GM21529 (cell line): ENCODE measurements around the gene CPN2.

Experiments
- ATAC-seq: cut with Tn5 transposase; IDR thresholded peaks from one replicate; pipeline ENCODE4 v1.9.1; 2021; ENCODE audit not compliant: unreplicated experiment

Gene CPN2

GRCh38 chr3:194351080-194351672 lies at the start of gene CPN2:
Gene CPN2, minus strand, starts transcription at chr3:194351328. Its CDS starts 8,626 bp downstream, at chr3:194342702.
- ATAC-seq = no peak

GRCh38 chr3:194399874-194400411 lies 48.8 kb upstream of the CPN2 start:
- no peak for ATAC-seq

DNA sequence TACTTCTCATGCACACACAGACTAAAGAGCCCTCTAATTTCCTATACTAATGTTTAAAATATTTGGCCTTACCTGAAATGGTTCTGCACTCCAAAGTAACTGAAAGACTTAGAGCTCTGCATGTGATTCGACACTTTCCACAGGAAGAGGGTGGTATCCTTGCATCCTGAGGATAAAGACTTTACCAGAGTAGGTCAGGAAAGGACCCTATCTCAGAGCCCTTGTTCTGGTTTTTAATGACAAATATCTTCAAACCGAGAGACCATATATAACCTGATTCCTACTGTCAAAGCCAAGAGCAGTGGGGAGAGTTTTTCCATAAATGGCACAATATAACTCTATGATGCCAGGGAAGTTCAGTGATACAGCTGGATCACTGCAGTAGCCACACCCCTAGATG lies 48.0 kb upstream of the CPN2 start, which contains the start of gene GP5:
GP5 (minus strand) TSS at position 101 of the 400 bp plus-strand sequence. CDS start 984 bp downstream, outside the sequence.
- ATAC-seq = no peak

- no peak for ATAC-seq
These were observed 46.7 kb upstream of the CPN2 start for GRCh38 chr3:194397757-194398312.

- ATAC-seq = no peak
These were observed 46.0 kb upstream of the CPN2 start for GRCh38 chr3:194396859-194397756.

GRCh38 chr3:194396539-194396858 lies 45.4 kb upstream of the CPN2 start:
- ATAC-seq = no peak

GRCh38 chr3:194395778-194396538 lies 44.8 kb upstream of the CPN2 start:
- ATAC-seq = no peak

GRCh38 chr3:194395212-194395611 lies 44.1 kb upstream of the CPN2 start:
- no peak for ATAC-seq

GRCh38 chr3:194392576-194392975 lies 41.4 kb upstream of the CPN2 start:
- no peak for ATAC-seq

- no peak for ATAC-seq
These were observed 39.7 kb upstream of the CPN2 start for GRCh38 chr3:194390835-194391234.

DNA sequence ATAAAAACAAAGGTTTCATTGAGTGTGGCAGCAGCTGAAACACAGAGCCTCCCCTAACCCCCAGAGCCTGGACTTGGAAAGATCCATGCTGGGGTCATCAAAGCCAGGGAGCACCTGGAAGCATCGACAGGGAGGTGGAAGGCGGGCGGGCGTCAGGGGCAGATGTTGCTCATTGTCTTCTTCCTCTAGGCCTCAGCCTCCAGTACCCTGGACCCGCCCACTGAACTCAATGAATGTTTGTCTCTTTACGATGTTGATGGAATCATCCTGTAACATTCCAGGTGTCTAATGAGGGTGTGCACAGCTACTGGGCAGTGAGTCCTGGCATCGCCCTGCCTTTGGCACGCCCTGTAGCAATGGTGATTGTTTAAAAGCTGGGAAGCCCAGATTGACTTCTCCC lies 38.1 kb upstream of the CPN2 start:
- no peak for ATAC-seq

- no peak for ATAC-seq
These were observed 36.8 kb upstream of the CPN2 start for GRCh38 chr3:194387926-194388418.

GRCh38 chr3:194387276-194387675 lies 36.1 kb upstream of the CPN2 start:
- ATAC-seq = no peak

DNA sequence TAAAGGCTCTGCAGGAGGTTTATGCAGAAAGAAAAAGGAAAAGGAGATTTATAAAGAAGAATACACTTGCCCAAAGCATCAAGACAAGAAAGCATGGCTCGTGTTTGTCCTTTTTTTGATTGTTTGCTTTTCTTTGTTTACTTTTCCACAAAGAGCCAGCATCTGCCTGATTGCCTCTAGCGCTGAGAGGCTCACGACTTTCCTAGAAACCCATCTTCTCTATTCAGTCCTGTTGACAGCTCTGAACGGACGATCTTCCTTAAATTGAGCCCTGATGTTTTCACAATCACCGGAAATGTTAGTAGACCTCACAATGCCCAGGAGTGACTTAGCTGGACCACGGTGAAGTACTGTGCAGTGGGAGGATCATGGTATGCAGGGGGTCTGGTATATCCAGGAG lies 35.5 kb upstream of the CPN2 start:
- no peak for ATAC-seq

- ATAC-seq = no peak
These were observed 34.9 kb upstream of the CPN2 start for GRCh38 chr3:194386066-194386465.

- no peak for ATAC-seq
These were observed 33.5 kb upstream of the CPN2 start for GRCh38 chr3:194384569-194385001.

GRCh38 chr3:194384156-194384555 lies 33.0 kb upstream of the CPN2 start:
- no peak for ATAC-seq

DNA sequence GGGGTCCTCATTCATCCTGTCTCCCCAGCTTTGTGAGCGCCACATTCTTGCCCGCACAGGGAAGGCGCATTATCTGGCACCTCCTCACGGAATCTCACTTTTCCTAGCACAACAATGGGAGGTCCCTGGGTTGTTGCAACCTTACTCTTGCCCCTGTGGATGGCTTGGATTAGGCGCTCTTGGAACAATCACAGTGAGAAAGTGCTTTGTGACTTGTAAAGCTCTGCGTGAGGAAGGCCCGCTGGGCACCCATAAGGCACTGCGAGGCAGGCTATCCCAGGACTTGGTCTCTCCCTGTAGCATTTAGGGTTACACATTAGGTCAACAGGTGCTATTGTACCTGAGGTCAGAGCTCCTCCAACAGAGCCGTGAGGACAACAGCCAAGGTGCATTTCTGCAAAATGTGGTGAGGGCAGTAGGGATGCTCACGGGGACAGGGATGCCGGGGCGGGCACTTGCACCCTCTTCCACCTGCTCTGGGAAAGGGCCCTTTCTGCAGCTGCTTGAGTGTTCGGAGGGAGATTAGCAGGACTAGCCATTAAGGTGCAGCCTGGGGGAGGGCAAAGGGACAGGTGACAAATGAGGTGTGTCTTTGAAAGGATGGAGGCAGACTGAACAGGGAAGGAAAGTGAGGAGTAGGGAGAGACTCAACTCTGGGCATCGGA lies 32.3 kb upstream of the CPN2 start:
- no peak for ATAC-seq

GRCh38 chr3:194382892-194383223 lies 31.7 kb upstream of the CPN2 start:
- no peak for ATAC-seq

DNA sequence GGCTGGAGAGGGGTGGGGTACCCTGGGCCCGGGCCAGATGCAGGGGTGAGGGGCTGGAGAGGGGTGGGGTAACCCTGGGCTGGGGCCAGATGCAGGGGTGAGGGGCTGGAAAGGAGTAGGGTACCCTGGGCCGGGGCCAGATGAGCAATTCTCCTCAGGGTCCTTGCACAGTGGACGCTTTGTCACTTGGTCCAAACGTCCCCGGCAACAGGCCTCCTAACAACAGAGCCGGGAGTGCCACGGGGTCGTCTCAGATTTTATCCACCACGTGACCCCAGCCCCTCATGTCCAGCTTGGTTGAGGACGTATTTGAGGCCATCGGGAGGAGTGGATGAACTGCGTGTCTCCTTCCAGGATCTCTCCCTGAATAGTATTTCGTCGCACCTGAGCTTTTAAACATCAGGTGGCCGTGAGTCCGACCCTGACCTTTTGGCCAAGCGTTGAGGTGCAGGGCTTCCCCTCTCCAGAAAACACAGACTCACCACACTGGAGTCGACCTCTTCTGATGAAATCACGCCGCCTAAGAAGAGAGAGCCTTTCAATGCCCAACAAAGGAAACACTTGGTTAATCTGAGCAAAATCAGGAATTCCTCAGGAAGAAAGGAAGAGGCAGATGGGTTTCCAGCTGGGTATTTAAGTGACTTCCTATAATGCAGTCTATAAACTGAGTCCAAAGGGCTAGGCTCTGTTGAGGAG lies 31.2 kb upstream of the CPN2 start:
- ATAC-seq = no peak
